ENCODE results near the gene TCEAL6. TPM values are rescaled to one million over a fixed set of nuclear protein-coding genes. Genes with fewer than 3 reads are reported as not detected.
"Not testable (repeated sequence)": the region's sequence is repeated elsewhere in the genome, so short reads cannot be mapped to it uniquely, and the experiment has no call there.

The TCEAL6 gene
- not detected for total RNA-seq
- polyA plus RNA-seq: not detected

DNA sequence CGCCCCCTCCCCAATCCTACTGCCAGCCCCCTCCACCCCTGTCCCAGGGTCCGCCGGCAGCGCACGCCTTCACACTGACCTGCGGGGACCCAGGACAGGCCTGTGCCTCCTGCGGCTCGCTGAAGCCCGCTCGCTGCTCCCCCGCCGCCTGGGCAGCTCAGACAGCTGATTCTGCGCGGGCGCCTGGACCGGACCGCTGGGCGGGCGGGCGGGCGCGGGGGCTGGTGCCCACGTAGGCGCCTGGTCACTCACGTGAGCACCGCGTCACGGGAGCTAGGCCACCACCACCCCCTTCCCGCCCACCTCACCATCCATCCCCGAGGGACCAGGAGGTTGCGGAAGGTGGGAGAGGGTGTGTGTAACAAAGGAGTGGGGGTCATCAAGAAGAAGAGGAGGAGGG lies at the start of gene TCEAL6:
TCEAL6 (minus strand) TSS at position 208 of the 400 bp plus-strand sequence.
- H3K9me3 ChIP-seq (ENCODE audit: control insufficient read depth in 1 of 2, low read length in 2 of 2); H3K27me3 ChIP-seq (ENCODE audit: insufficient read depth, low read length); H3K4me3 ChIP-seq (ENCODE audit: low read length in 2 of 2); DNase-seq; H3K36me3 ChIP-seq (ENCODE audit: insufficient read depth, low read length); H3K4me3 Mint-ChIP-seq; H3K36me3 Mint-ChIP-seq; H3K4me1 ChIP-seq (ENCODE audit: insufficient read depth, low read length); intact Hi-C loops (cut with micrococcal nuclease); H3K9me3 Mint-ChIP-seq; POLR2A ChIA-PET (ENCODE audit: partially characterized antibody); CTCF ChIA-PET (ENCODE audit: partially characterized antibody); H3K4me1 Mint-ChIP-seq; H3K27ac ChIP-seq (ENCODE audit: low read depth, low read length); H3K27ac Mint-ChIP-seq: not testable (repeated sequence)
- H3K27me3 Mint-ChIP-seq: peaks cover 9 to 21% of the 10 kb centered on the region in 2 donors

GRCh38 chrX:102185967-102186720 lies 43.9 kb upstream of the TCEAL6 start:
- ChIA-PET CTCF (ENCODE audit: partially characterized antibody) (no interaction called here), POLR2A (ENCODE audit: partially characterized antibody) (no interaction called here)
- no peak for DNase-seq
- Mint-ChIP-seq H3K27me3 (peaks cover 0 to 1% of the 10 kb centered on the region in 2 donors), H3K9me3 (peaks cover 0 to 17% (median 11%) of the 10 kb centered on the region in 8 donors), H3K4me3 (no peak overlapping the region), H3K4me1 (no peaks in the 10 kb centered on the region), H3K36me3 (no peaks in the 10 kb centered on the region), H3K27ac (no peak overlapping the region)
- Histone ChIP-seq H3K4me3 (ENCODE audit: low read length in 2 of 2) (no peak overlapping the region), H3K9me3 (ENCODE audit: control insufficient read depth in 1 of 2, low read length in 2 of 2) (no peaks in the 10 kb centered on the region), H3K27me3 (ENCODE audit: insufficient read depth, low read length) (no peaks in the 10 kb centered on the region), H3K27ac (ENCODE audit: low read depth, low read length) (no peak overlapping the region), H3K4me1 (ENCODE audit: insufficient read depth, low read length) (no peaks in the 10 kb centered on the region), H3K36me3 (ENCODE audit: insufficient read depth, low read length) (no peaks in the 10 kb centered on the region)
- intact Hi-C loops (cut with micrococcal nuclease): no loop called here

DNA sequence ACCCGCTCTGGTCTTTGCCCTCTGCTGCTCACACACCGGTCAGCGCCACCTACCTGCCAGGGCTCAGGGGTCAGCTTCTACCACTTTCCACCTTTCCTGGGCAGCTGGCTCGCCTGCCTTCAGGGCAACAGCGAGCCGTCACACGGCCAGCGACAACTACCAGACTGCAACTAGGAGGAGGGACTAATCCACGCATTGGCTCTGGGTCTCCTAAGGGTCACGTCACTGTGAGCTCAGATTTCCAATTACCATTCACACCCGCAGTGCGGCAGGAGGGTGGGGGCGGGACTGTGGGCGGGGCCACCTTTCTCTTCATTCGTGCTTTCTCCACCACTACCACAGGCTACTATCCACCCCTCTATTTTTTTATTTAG lies 13.5 kb upstream of the TCEAL6 start, which contains the start of gene BEX5:
BEX5 (minus strand) TSS at position 172 of the 374 bp plus-strand sequence. CDS start 1,712 bp downstream, outside the sequence.
- Mint-ChIP-seq H3K4me1 (peaks cover 0 to 14% (median 10%) of the 10 kb centered on the region in 4 donors), H3K27me3 (no peaks in the 10 kb centered on the region), H3K36me3 (peaks cover 0 to 8% of the 10 kb centered on the region in 2 donors), H3K4me3 (peak within 1 kb of the TSS; percentile 96 to 100 (median 98)), H3K9me3 (peaks cover 0 to 2% (median 0%) of the 10 kb centered on the region in 8 donors), H3K27ac (peak within 1 kb of the TSS; percentile 98 to 100 (median 99))
- peak within 1 kb of the TSS; percentile 77 for H3K27ac ChIP-seq (ENCODE audit: low read depth, low read length)
- H3K4me3 ChIP-seq (ENCODE audit: low read length in 2 of 2): peak within 1 kb of the TSS; percentile 57 to 74
- POLR2A ChIA-PET (ENCODE audit: partially characterized antibody): interaction anchor here (1.4 to 1.9 kb wide), 2 partner anchors 224 to 504 kb away, joined by 4 to 12 read pairs; partner anchors contain the start of gene ZMAT1
- CTCF ChIA-PET (ENCODE audit: partially characterized antibody): interaction anchor here (1.3 kb wide), 1 partner anchor 740 kb away, joined by 4 read pairs; no protein-coding TSS in a partner anchor
- DNase-seq: peak; percentile 60 to 83 (median 65)
- no peaks in the 10 kb centered on the region for H3K36me3 ChIP-seq (ENCODE audit: insufficient read depth, low read length)
- no peaks in the 10 kb centered on the region for H3K27me3 ChIP-seq (ENCODE audit: insufficient read depth, low read length)
- intact Hi-C loops (cut with micrococcal nuclease): loop anchor here (1.0 to 5.0 kb wide), 6 partner anchors 225 to 1532 kb away; partner anchors contain the start of gene MORF4L2
- H3K4me1 ChIP-seq (ENCODE audit: insufficient read depth, low read length): peaks cover 8% of the 10 kb centered on the region
- H3K9me3 ChIP-seq (ENCODE audit: control insufficient read depth in 1 of 2, low read length in 2 of 2): no peaks in the 10 kb centered on the region

GRCh38 chrX:102154900-102155805 lies 12.9 kb upstream of the TCEAL6 start:
- Histone ChIP-seq H3K9me3 (ENCODE audit: control insufficient read depth in 1 of 2, low read length in 2 of 2) (no peaks in the 10 kb centered on the region), H3K4me1 (ENCODE audit: insufficient read depth, low read length) (peaks cover 8% of the 10 kb centered on the region), H3K4me3 (ENCODE audit: low read length in 2 of 2) (peak overlapping the region; percentile 57 to 74), H3K27me3 (ENCODE audit: insufficient read depth, low read length) (no peaks in the 10 kb centered on the region), H3K27ac (ENCODE audit: low read depth, low read length) (peak overlapping the region; percentile 77), H3K36me3 (ENCODE audit: insufficient read depth, low read length) (no peaks in the 10 kb centered on the region)
- Mint-ChIP-seq H3K4me3 (peak overlapping the region; percentile 96 to 100 (median 98)), H3K36me3 (peaks cover 0 to 8% of the 10 kb centered on the region in 2 donors), H3K4me1 (peaks cover 0 to 14% (median 10%) of the 10 kb centered on the region in 4 donors), H3K27ac (peak overlapping the region; percentile 98 to 100 (median 99)), H3K9me3 (peaks cover 0 to 2% (median 0%) of the 10 kb centered on the region in 8 donors), H3K27me3 (no peaks in the 10 kb centered on the region)
- ChIA-PET POLR2A (ENCODE audit: partially characterized antibody) (interaction anchor here (1.4 to 1.9 kb wide), 2 partner anchors 223 to 505 kb away, joined by 4 to 12 read pairs; partner anchors contain the start of gene ZMAT1), CTCF (ENCODE audit: partially characterized antibody) (interaction anchor here (1.0 to 2.0 kb wide), 3 partner anchors 10 to 740 kb away, joined by 3 to 5 read pairs (median 4); no protein-coding TSS in a partner anchor)
- peak; percentile 34 to 50 (median 40) for DNase-seq
- intact Hi-C loops (cut with micrococcal nuclease): loop anchor here (1.0 to 5.0 kb wide), 6 partner anchors 224 to 1532 kb away; partner anchors contain the start of gene MORF4L2

DNA sequence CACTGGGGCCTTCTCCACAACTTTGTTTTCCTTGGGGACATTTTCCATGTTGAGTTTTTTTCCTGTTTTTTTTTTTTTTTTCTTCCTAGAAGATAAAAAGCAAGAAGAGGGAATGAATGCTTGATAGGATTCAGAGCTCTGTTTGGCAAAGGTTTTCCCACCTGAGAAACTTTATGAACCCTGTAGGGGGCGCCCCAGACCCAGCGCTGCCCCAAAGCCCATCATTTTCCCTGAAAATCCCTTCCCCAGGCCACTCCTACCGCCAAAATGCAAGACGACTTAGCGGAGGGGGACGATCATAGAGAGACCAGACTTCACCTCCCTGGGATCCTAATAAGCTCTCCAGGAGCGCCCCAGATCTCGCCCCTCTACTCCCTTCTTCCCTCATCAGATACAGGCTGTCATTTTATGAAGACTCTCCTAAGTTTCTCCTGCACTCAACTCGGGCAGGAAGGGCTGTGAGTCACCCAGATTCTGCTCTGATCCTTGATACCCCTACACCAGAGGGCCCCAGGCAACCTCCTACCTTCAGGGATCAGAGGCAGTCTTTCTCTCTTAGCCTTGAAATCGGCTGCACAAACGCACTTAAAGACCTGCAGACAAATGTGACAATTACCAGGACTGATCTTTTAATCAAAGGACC lies 12.1 kb upstream of the TCEAL6 start:
- H3K36me3 Mint-ChIP-seq: peaks cover 0 to 8% of the 10 kb centered on the region in 2 donors
- intact Hi-C loops (cut with micrococcal nuclease): loop anchor here (2.0 kb wide), 2 partner anchors 224 to 740 kb away; no protein-coding TSS in a partner anchor
- peak overlapping the region; percentile 77 for H3K27ac ChIP-seq (ENCODE audit: low read depth, low read length)
- DNase-seq: peak in 3 of 5 donors; percentile 2 to 10 (median 6)
- H3K9me3 ChIP-seq (ENCODE audit: control insufficient read depth in 1 of 2, low read length in 2 of 2): no peaks in the 10 kb centered on the region
- POLR2A ChIA-PET (ENCODE audit: partially characterized antibody): interaction anchor here (0.6 to 1.9 kb wide), 2 partner anchors 222 to 1518 kb away, joined by 3 to 12 read pairs; partner anchors contain the start of genes TSPAN6 and ZMAT1
- peaks cover 8% of the 10 kb centered on the region for H3K4me1 ChIP-seq (ENCODE audit: insufficient read depth, low read length)
- CTCF ChIA-PET (ENCODE audit: partially characterized antibody): interaction anchor here (0.7 to 2.0 kb wide), 7 partner anchors 10 to 739 kb away, joined by 3 to 5 read pairs (median 4); no protein-coding TSS in a partner anchor
- no peaks in the 10 kb centered on the region for H3K27me3 ChIP-seq (ENCODE audit: insufficient read depth, low read length)
- H3K36me3 ChIP-seq (ENCODE audit: insufficient read depth, low read length): no peaks in the 10 kb centered on the region
- H3K9me3 Mint-ChIP-seq: peaks cover 0 to 2% (median 0%) of the 10 kb centered on the region in 8 donors
- peaks cover 0 to 14% (median 10%) of the 10 kb centered on the region in 4 donors for H3K4me1 Mint-ChIP-seq
- peak overlapping the region in 1 of 2 donors; percentile 74 for H3K4me3 ChIP-seq (ENCODE audit: low read length in 2 of 2)
- H3K27ac Mint-ChIP-seq: peak overlapping the region; percentile 98 to 100 (median 99)
- H3K27me3 Mint-ChIP-seq: no peaks in the 10 kb centered on the region
- H3K4me3 Mint-ChIP-seq: peak overlapping the region; percentile 96 to 100 (median 98)

DNA sequence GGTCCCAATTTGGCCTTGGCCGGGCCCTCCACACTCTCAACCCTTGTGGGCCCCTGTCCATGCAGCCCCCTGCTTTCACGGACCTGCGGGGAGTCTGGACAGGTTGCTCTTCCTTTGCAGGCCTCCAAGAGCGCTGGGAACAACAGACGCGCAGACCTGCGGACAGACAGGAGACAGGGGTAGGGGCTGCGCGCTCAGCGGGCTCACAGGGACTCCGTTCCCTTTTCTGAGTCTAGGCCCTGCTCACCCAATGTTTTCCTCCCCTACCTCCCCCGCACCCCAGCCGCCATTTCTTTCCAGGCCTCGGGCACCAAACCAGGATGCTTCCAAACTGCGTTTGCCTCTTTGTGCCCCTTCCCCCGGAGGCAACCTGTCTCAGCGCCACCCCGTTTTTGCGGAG lies 650 bp downstream of the TCEAL6 start:
- DNase-seq; H3K27me3 ChIP-seq (ENCODE audit: insufficient read depth, low read length); H3K4me1 ChIP-seq (ENCODE audit: insufficient read depth, low read length); H3K9me3 ChIP-seq (ENCODE audit: control insufficient read depth in 1 of 2, low read length in 2 of 2); H3K36me3 ChIP-seq (ENCODE audit: insufficient read depth, low read length); POLR2A ChIA-PET (ENCODE audit: partially characterized antibody); CTCF ChIA-PET (ENCODE audit: partially characterized antibody); H3K4me3 ChIP-seq (ENCODE audit: low read length in 2 of 2); H3K4me3 Mint-ChIP-seq; H3K27ac ChIP-seq (ENCODE audit: low read depth, low read length); H3K36me3 Mint-ChIP-seq; H3K4me1 Mint-ChIP-seq; H3K9me3 Mint-ChIP-seq; intact Hi-C loops (cut with micrococcal nuclease); H3K27ac Mint-ChIP-seq: not testable (repeated sequence)
- H3K27me3 Mint-ChIP-seq: peaks cover 11 to 24% of the 10 kb centered on the region in 2 donors
